ENCODE measurements around the gene RRAGC. TPM values are rescaled to one million over a fixed set of nuclear protein-coding genes. Genes with fewer than 3 reads are reported as not detected.

RRAGC gene
- total and polyA plus RNA-seq, 9 of the 15 experiments (the other 6 are each of a cell fraction or from before 2014, with no cell fraction given) = 3.9 to 16.9 (median 10.9) TPM

- no peak for TF ChIP-seq ZNF398 (CRISPR knock-in tag; IDR thresholded peaks at IDR 0.05)
- TF ChIP-seq SNAPC5 (CRISPR knock-in tag; IDR thresholded peaks at IDR 0.05) = no peak
- no peak for TF ChIP-seq ZNF609 (CRISPR knock-in tag; IDR thresholded peaks at IDR 0.05; ENCODE audit: borderline replicate concordance)
- TF ChIP-seq ETV1 (tag; conservative IDR thresholded peaks at IDR 0.05; ENCODE audit: low read depth) = no peak
- TF ChIP-seq NRF1 (conservative IDR thresholded peaks at IDR 0.05 in 1 of 2, IDR thresholded peaks at IDR 0.05 in 1 of 2) = peak; percentile 100
- no peak for TF ChIP-seq ZNF407 (IDR thresholded peaks at IDR 0.05; ENCODE audit: low read depth)
- no peak; the same call in none of the 2 replicates for TF ChIP-seq THAP7 (CRISPR knock-in tag; IDR thresholded peaks at IDR 0.05)
- TF ChIP-seq ZNF695 (CRISPR knock-in tag; IDR thresholded peaks at IDR 0.05) = no peak
- TF ChIP-seq COPS2 (conservative IDR thresholded peaks at IDR 0.05) = no peak
- TF ChIP-seq ZNF75A (CRISPR knock-in tag; IDR thresholded peaks at IDR 0.05) = no peak
Measured at GRCh38 chr1:38873027-38873969, 13.7 kb upstream of the RRAGC start, which contains the start of gene MYCBP (continued).
